Measurements from ENCODE around the gene SYTL3.

GRCh38 chr6:158755636-158756035, 105.8 kb downstream of the SYTL3 start:
- TF ChIP-seq POLR2A (IDR thresholded peaks at IDR 0.05; ENCODE audit: low read length) = no peak
- no peak for TF ChIP-seq GATA1 (IDR thresholded peaks at IDR 0.05; ENCODE audit: low read depth, low read length)
